Measurements from ENCODE around the gene MAGI1. TPM values are rescaled to one million over a fixed set of nuclear protein-coding genes. Genes with fewer than 3 reads are reported as not detected.

Gene MAGI1
- total and polyA plus RNA-seq, 7 experiments from 2014 or later, result 0.39 TPM; not detected in 6

GRCh38 chr3:65497846-65498245 is 540.9 kb downstream of the MAGI1 start:
- Histone ChIP-seq H3K27me3 (ENCODE audit: control insufficient read depth in 2 of 2, insufficient read depth in 2 of 2, low read length in 2 of 2) (no peaks in the 10 kb centered on the region), H3K4me3 (ENCODE audit: low read length) (no peak overlapping the region), H3K9me3 (ENCODE audit: control insufficient read depth in 2 of 3, low read length in 3 of 3) (no peaks in the 10 kb centered on the region), H3K36me3 (ENCODE audit: control insufficient read depth in 2 of 3, insufficient read depth in 3 of 3, low read length in 3 of 3) (no peaks in the 10 kb centered on the region), H3K27ac (ENCODE audit: low read depth, low read length) (no peak overlapping the region), H3K4me1 (ENCODE audit: control insufficient read depth in 2 of 2, insufficient read depth in 2 of 2, low read length in 2 of 2) (no peaks in the 10 kb centered on the region)
- no peaks in the 10 kb centered on the region for H3K4me1 Mint-ChIP-seq
- intact Hi-C loops (cut with micrococcal nuclease), result no loop called here
- no peaks in the 10 kb centered on the region for H3K27me3 Mint-ChIP-seq
- no peak overlapping the region for H3K27ac Mint-ChIP-seq
- DNase-seq, result no peak
- ChIA-PET CTCF (no interaction called here), POLR2A (no interaction called here)
- H3K9me3 Mint-ChIP-seq, result peaks cover 1 to 12% (median 5%) of the 10 kb centered on the region in 11 donors
- H3K4me3 Mint-ChIP-seq, result no peak overlapping the region
- no peaks in the 10 kb centered on the region for H3K36me3 Mint-ChIP-seq
- ATAC-seq, result no peak

- ChIA-PET POLR2A (no interaction called here), CTCF (no interaction called here)
- H3K4me1 Mint-ChIP-seq, result no peaks in the 10 kb centered on the region
- no peak overlapping the region for H3K27ac ChIP-seq (ENCODE audit: low read depth, low read length)
- H3K9me3 ChIP-seq (ENCODE audit: control insufficient read depth in 2 of 3, low read length in 3 of 3), result no peaks in the 10 kb centered on the region
- no peak overlapping the region for H3K27ac Mint-ChIP-seq
- intact Hi-C loops (cut with micrococcal nuclease), result no loop called here
- no peaks in the 10 kb centered on the region for H3K4me1 ChIP-seq (ENCODE audit: control insufficient read depth in 2 of 2, insufficient read depth in 2 of 2, low read length in 2 of 2)
- H3K4me3 Mint-ChIP-seq, result no peak overlapping the region
- no peaks in the 10 kb centered on the region for H3K27me3 ChIP-seq (ENCODE audit: control insufficient read depth in 2 of 2, insufficient read depth in 2 of 2, low read length in 2 of 2)
- no peaks in the 10 kb centered on the region for H3K36me3 Mint-ChIP-seq
- DNase-seq (no peak), ATAC-seq (no peak)
- H3K36me3 ChIP-seq (ENCODE audit: control insufficient read depth in 2 of 3, insufficient read depth in 3 of 3, low read length in 3 of 3), result no peaks in the 10 kb centered on the region
- no peak overlapping the region for H3K4me3 ChIP-seq (ENCODE audit: low read length)
- H3K9me3 Mint-ChIP-seq, result peaks cover 1 to 15% (median 3%) of the 10 kb centered on the region in 11 donors
- H3K27me3 Mint-ChIP-seq, result no peaks in the 10 kb centered on the region
These were observed 541.5 kb downstream of the MAGI1 start for GRCh38 chr3:65497236-65497635.

- ATAC-seq (no peak), DNase-seq (no peak)
- Mint-ChIP-seq H3K27ac (no peak overlapping the region), H3K36me3 (no peaks in the 10 kb centered on the region), H3K27me3 (no peaks in the 10 kb centered on the region), H3K4me1 (no peaks in the 10 kb centered on the region), H3K9me3 (peaks cover 0 to 26% (median 6%) of the 10 kb centered on the region in 11 donors), H3K4me3 (no peak overlapping the region)
- H3K27me3 ChIP-seq (ENCODE audit: control insufficient read depth in 2 of 2, insufficient read depth in 2 of 2, low read length in 2 of 2), result no peaks in the 10 kb centered on the region
- intact Hi-C loops (cut with micrococcal nuclease), result no loop called here
- no peaks in the 10 kb centered on the region for H3K4me1 ChIP-seq (ENCODE audit: control insufficient read depth in 2 of 2, insufficient read depth in 2 of 2, low read length in 2 of 2)
- no peaks in the 10 kb centered on the region for H3K36me3 ChIP-seq (ENCODE audit: control insufficient read depth in 2 of 3, insufficient read depth in 3 of 3, low read length in 3 of 3)
- H3K27ac ChIP-seq (ENCODE audit: low read depth, low read length), result no peak overlapping the region
- ChIA-PET CTCF (no interaction called here), POLR2A (no interaction called here)
- H3K4me3 ChIP-seq (ENCODE audit: low read length), result no peak overlapping the region
- no peaks in the 10 kb centered on the region for H3K9me3 ChIP-seq (ENCODE audit: control insufficient read depth in 2 of 3, low read length in 3 of 3)
These were observed 544.8 kb downstream of the MAGI1 start for GRCh38 chr3:65493938-65494337.

GRCh38 chr3:65493371-65493882 is 545.3 kb downstream of the MAGI1 start:
- Mint-ChIP-seq H3K4me3 (no peak overlapping the region), H3K27me3 (no peaks in the 10 kb centered on the region), H3K4me1 (no peaks in the 10 kb centered on the region), H3K9me3 (peaks cover 0 to 26% (median 6%) of the 10 kb centered on the region in 11 donors), H3K27ac (no peak overlapping the region), H3K36me3 (no peaks in the 10 kb centered on the region)
- H3K27me3 ChIP-seq (ENCODE audit: control insufficient read depth in 2 of 2, insufficient read depth in 2 of 2, low read length in 2 of 2), result no peaks in the 10 kb centered on the region
- CTCF ChIA-PET, result no interaction called here
- H3K9me3 ChIP-seq (ENCODE audit: control insufficient read depth in 2 of 3, low read length in 3 of 3), result no peaks in the 10 kb centered on the region
- intact Hi-C loops (cut with micrococcal nuclease), result no loop called here
- no peaks in the 10 kb centered on the region for H3K4me1 ChIP-seq (ENCODE audit: control insufficient read depth in 2 of 2, insufficient read depth in 2 of 2, low read length in 2 of 2)
- no peak for ATAC-seq
- DNase-seq, result no peak
- no peak overlapping the region for H3K4me3 ChIP-seq (ENCODE audit: low read length)
- no peak overlapping the region for H3K27ac ChIP-seq (ENCODE audit: low read depth, low read length)
- POLR2A ChIA-PET, result no interaction called here
- H3K36me3 ChIP-seq (ENCODE audit: control insufficient read depth in 2 of 3, insufficient read depth in 3 of 3, low read length in 3 of 3), result no peaks in the 10 kb centered on the region

- peaks cover 0 to 26% (median 6%) of the 10 kb centered on the region in 11 donors for H3K9me3 Mint-ChIP-seq
- H3K4me1 ChIP-seq (ENCODE audit: control insufficient read depth in 2 of 2, insufficient read depth in 2 of 2, low read length in 2 of 2), result no peaks in the 10 kb centered on the region
- no peaks in the 10 kb centered on the region for H3K27me3 Mint-ChIP-seq
- H3K27ac Mint-ChIP-seq, result no peak overlapping the region
- ChIA-PET CTCF (no interaction called here), POLR2A (no interaction called here)
- no peak for DNase-seq
- no peak overlapping the region for H3K27ac ChIP-seq (ENCODE audit: low read depth, low read length)
- no peaks in the 10 kb centered on the region for H3K4me1 Mint-ChIP-seq
- no peaks in the 10 kb centered on the region for H3K36me3 Mint-ChIP-seq
- no peak overlapping the region for H3K4me3 Mint-ChIP-seq
- no peaks in the 10 kb centered on the region for H3K36me3 ChIP-seq (ENCODE audit: control insufficient read depth in 2 of 3, insufficient read depth in 3 of 3, low read length in 3 of 3)
- intact Hi-C loops (cut with micrococcal nuclease), result no loop called here
- H3K27me3 ChIP-seq (ENCODE audit: control insufficient read depth in 2 of 2, insufficient read depth in 2 of 2, low read length in 2 of 2), result no peaks in the 10 kb centered on the region
- no peak for ATAC-seq
- H3K4me3 ChIP-seq (ENCODE audit: low read length), result no peak overlapping the region
- no peaks in the 10 kb centered on the region for H3K9me3 ChIP-seq (ENCODE audit: control insufficient read depth in 2 of 3, low read length in 3 of 3)
These were observed 546.5 kb downstream of the MAGI1 start for GRCh38 chr3:65492249-65492648.

GRCh38 chr3:65490114-65490513 is 548.6 kb downstream of the MAGI1 start:
- Mint-ChIP-seq H3K36me3 (no peaks in the 10 kb centered on the region), H3K27ac (no peak overlapping the region), H3K4me1 (no peaks in the 10 kb centered on the region), H3K9me3 (peaks cover 0 to 21% (median 3%) of the 10 kb centered on the region in 11 donors), H3K4me3 (no peak overlapping the region), H3K27me3 (no peaks in the 10 kb centered on the region)
- DNase-seq (no peak), ATAC-seq (no peak)
- POLR2A ChIA-PET, result no interaction called here
- Histone ChIP-seq H3K4me3 (ENCODE audit: low read length) (no peak overlapping the region), H3K27ac (ENCODE audit: low read depth, low read length) (no peak overlapping the region), H3K36me3 (ENCODE audit: control insufficient read depth in 2 of 3, insufficient read depth in 3 of 3, low read length in 3 of 3) (no peaks in the 10 kb centered on the region), H3K9me3 (ENCODE audit: control insufficient read depth in 2 of 3, low read length in 3 of 3) (no peaks in the 10 kb centered on the region), H3K4me1 (ENCODE audit: control insufficient read depth in 2 of 2, insufficient read depth in 2 of 2, low read length in 2 of 2) (no peaks in the 10 kb centered on the region), H3K27me3 (ENCODE audit: control insufficient read depth in 2 of 2, insufficient read depth in 2 of 2, low read length in 2 of 2) (no peaks in the 10 kb centered on the region)
- intact Hi-C loops (cut with micrococcal nuclease), result no loop called here
- CTCF ChIA-PET, result no interaction called here

- no peaks in the 10 kb centered on the region for H3K4me1 Mint-ChIP-seq
- ChIA-PET POLR2A (no interaction called here), CTCF (no interaction called here)
- Histone ChIP-seq H3K4me1 (ENCODE audit: control insufficient read depth in 2 of 2, insufficient read depth in 2 of 2, low read length in 2 of 2) (no peaks in the 10 kb centered on the region), H3K4me3 (ENCODE audit: low read length) (no peak overlapping the region), H3K36me3 (ENCODE audit: control insufficient read depth in 2 of 3, insufficient read depth in 3 of 3, low read length in 3 of 3) (no peaks in the 10 kb centered on the region), H3K27ac (ENCODE audit: low read depth, low read length) (no peak overlapping the region), H3K9me3 (ENCODE audit: control insufficient read depth in 2 of 3, low read length in 3 of 3) (no peaks in the 10 kb centered on the region), H3K27me3 (ENCODE audit: control insufficient read depth in 2 of 2, insufficient read depth in 2 of 2, low read length in 2 of 2) (no peaks in the 10 kb centered on the region)
- intact Hi-C loops (cut with micrococcal nuclease), result no loop called here
- H3K27me3 Mint-ChIP-seq, result no peaks in the 10 kb centered on the region
- ATAC-seq, result no peak
- H3K27ac Mint-ChIP-seq, result no peak overlapping the region
- peaks cover 0 to 6% (median 0%) of the 10 kb centered on the region in 5 donors for H3K36me3 Mint-ChIP-seq
- no peak for DNase-seq
- peaks cover 0 to 28% (median 3%) of the 10 kb centered on the region in 11 donors for H3K9me3 Mint-ChIP-seq
- no peak overlapping the region for H3K4me3 Mint-ChIP-seq
These were observed 549.5 kb downstream of the MAGI1 start for GRCh38 chr3:65489253-65489652.

Measured in naive thymus-derived CD4-positive, alpha-beta T cell (primary cell).